Karpas-422 (cell line): ENCODE data around the gene LRRK2. TPM values are rescaled to one million over a fixed set of nuclear protein-coding genes. Genes with fewer than 3 reads are reported as not detected.

Experiments used
- DNase-seq: peaks from one replicate; pipeline ENCODE4 v3.0.0-alpha.2; 2015
- H2AFZ ChIP-seq: fragments of 200-600 bp; sonication (generic); 2 replicates; pipeline ENCODE4 v1.6.1; 2014; ENCODE audit warnings: antibody characterized with exemption, low read length, mixed read lengths
- H3K27ac ChIP-seq: fragments of 200-600 bp; sonication (generic); 2 replicates; pipeline ENCODE4 v1.5.1; 2014; ENCODE audit warnings: mild to moderate bottlenecking, low read length, moderate library complexity
- H3K27me3 ChIP-seq: fragments of 200-600 bp; sonication (generic); 2 replicates; pipeline ENCODE4 v1.6.1; 2014; ENCODE audit warnings: low read length, mixed read lengths
- H3K36me3 ChIP-seq: fragments of 200-600 bp; sonication (generic); 2 replicates; pipeline ENCODE4 v1.6.1; 2014; ENCODE audit warnings: low read length, mixed read lengths; ENCODE audit not compliant: insufficient read depth
- H3K4me1 ChIP-seq: fragments of 200-600 bp; sonication (generic); 2 replicates; pipeline ENCODE4 v1.6.1; 2014; ENCODE audit warnings: mild to moderate bottlenecking, low read length, mixed read lengths
- H3K4me2 ChIP-seq: fragments of 200-600 bp; sonication (generic); 2 replicates; pipeline ENCODE4 v1.6.1; 2014; ENCODE audit warnings: low read length, low read depth, mild to moderate bottlenecking; ENCODE audit not compliant: poor library complexity, severe bottlenecking
- H3K4me3 ChIP-seq: fragments of 200-600 bp; sonication (generic); 2 replicates; pipeline ENCODE4 v1.5.1; 2014; ENCODE audit warnings: mild to moderate bottlenecking, antibody characterized with exemption, low read length, mixed read lengths
- H3K79me2 ChIP-seq: fragments of 200-600 bp; sonication (generic); 2 replicates; pipeline ENCODE4 v1.6.1; 2014; ENCODE audit warnings: mild to moderate bottlenecking, low read length, mixed read lengths
- H3K9ac ChIP-seq: fragments of 200-600 bp; sonication (generic); 2 replicates; pipeline ENCODE4 v1.6.0; 2014; ENCODE audit warnings: low read length
- H3K9me2 ChIP-seq: fragments of 200-600 bp; sonication (generic), shearing (Covaris generic); replicated peaks from 2 replicates; pipeline ENCODE4 v1.6.0; 2014; ENCODE audit warnings: mild to moderate bottlenecking, low read length, moderate library complexity; ENCODE audit not compliant: insufficient read depth
- H3K9me3 ChIP-seq: fragments of 300-700, 200-600 bp; sonication (generic); 2 replicates; pipeline ENCODE4 v1.6.1; 2014; ENCODE audit warnings: low read length, mixed read lengths
- H4K20me1 ChIP-seq: fragments of 200-600 bp; sonication (generic); 2 replicates; pipeline ENCODE4 v1.6.1; 2014; ENCODE audit warnings: mild to moderate bottlenecking, antibody characterized with exemption, low read length, low read depth; ENCODE audit not compliant: insufficient read depth
- total RNA-seq: library from RNA; depleted of rRNA; stranded (reverse); fragments of >200 nt; shearing (Covaris generic); gene quantifications from 2 replicates; pipeline ENCODE4 v1.2.3, GENCODE V29; 2014; ENCODE audit warnings: low replicate concordance

LRRK2 gene
- total RNA-seq, 1 experiment from 2014 or later = 0.15 TPM

- no peak overlapping the region for H3K27ac ChIP-seq
- H3K9ac ChIP-seq = no peak overlapping the region
- no peaks in the 10 kb centered on the region for H4K20me1 ChIP-seq
- no peak overlapping the region for H2AFZ ChIP-seq
- no peak overlapping the region for H3K4me3 ChIP-seq
- H3K9me3 ChIP-seq = no peaks in the 10 kb centered on the region
- no peak overlapping the region for H3K4me2 ChIP-seq
- H3K9me2 ChIP-seq = no peaks in the 10 kb centered on the region
- H3K79me2 ChIP-seq = no peaks in the 10 kb centered on the region
- H3K27me3 ChIP-seq = no peaks in the 10 kb centered on the region
- no peaks in the 10 kb centered on the region for H3K4me1 ChIP-seq
- no peak for DNase-seq
- no peaks in the 10 kb centered on the region for H3K36me3 ChIP-seq
Observed at GRCh38 chr12:40188558-40189320, 36.1 kb upstream of the LRRK2 start.

- H3K9me3 ChIP-seq = no peaks in the 10 kb centered on the region
- H3K9ac ChIP-seq = no peak overlapping the region
- no peaks in the 10 kb centered on the region for H3K27me3 ChIP-seq
- H3K27ac ChIP-seq = no peak overlapping the region
- H3K4me2 ChIP-seq = no peak overlapping the region
- no peak for DNase-seq
- H3K4me3 ChIP-seq = no peak overlapping the region
- no peaks in the 10 kb centered on the region for H3K9me2 ChIP-seq
- H3K36me3 ChIP-seq = no peaks in the 10 kb centered on the region
- no peaks in the 10 kb centered on the region for H3K4me1 ChIP-seq
- no peaks in the 10 kb centered on the region for H3K79me2 ChIP-seq
- H2AFZ ChIP-seq = no peak overlapping the region
- H4K20me1 ChIP-seq = no peaks in the 10 kb centered on the region
Observed at GRCh38 chr12:40192704-40193255, 32.0 kb upstream of the LRRK2 start.

GRCh38 chr12:40194846-40195245 is 30.0 kb upstream of the LRRK2 start:
- Histone ChIP-seq H3K4me3 (no peak overlapping the region), H3K27me3 (no peaks in the 10 kb centered on the region), H3K9ac (no peak overlapping the region), H3K9me2 (no peaks in the 10 kb centered on the region), H3K9me3 (no peaks in the 10 kb centered on the region), H3K36me3 (no peaks in the 10 kb centered on the region), H2AFZ (no peak overlapping the region), H3K4me1 (no peaks in the 10 kb centered on the region), H3K79me2 (no peaks in the 10 kb centered on the region), H4K20me1 (no peaks in the 10 kb centered on the region), H3K4me2 (no peak overlapping the region), H3K27ac (no peak overlapping the region)
- no peak for DNase-seq

- DNase-seq = no peak
Observed at GRCh38 chr12:40197590-40197989, 27.2 kb upstream of the LRRK2 start.

DNA sequence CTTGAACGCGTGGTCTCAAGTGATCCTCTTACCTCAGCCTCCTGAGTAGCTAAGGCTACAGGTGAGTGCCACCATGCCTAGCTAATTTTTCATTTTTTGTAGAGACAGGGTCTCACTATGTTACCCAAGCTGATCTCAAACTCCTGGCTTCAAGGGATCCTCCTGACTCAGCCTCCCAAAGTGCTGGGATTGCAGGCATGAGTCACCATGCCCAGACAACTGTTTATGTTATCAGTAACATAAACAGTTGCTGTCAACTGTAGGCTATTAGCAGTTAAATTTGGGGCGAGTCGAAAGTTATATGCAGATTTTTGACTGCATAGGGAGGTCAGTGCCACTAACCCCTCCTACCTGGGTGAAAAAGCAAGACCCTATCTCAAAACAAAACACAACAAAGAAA is 26.2 kb upstream of the LRRK2 start:
- no peak overlapping the region for H3K4me2 ChIP-seq
- 0 out of 2 replicates have a peak, but pooled peaks cover 2% of the 10 kb centered on the region for H3K27me3 ChIP-seq
- DNase-seq = no peak
- H3K9me3 ChIP-seq = no peaks in the 10 kb centered on the region
- H3K4me1 ChIP-seq = peaks cover 4% of the 10 kb centered on the region; the same call in 1 of the 2 replicates
- no peak overlapping the region for H3K9ac ChIP-seq
- H3K27ac ChIP-seq = no peak overlapping the region
- H3K36me3 ChIP-seq = no peaks in the 10 kb centered on the region
- no peaks in the 10 kb centered on the region for H4K20me1 ChIP-seq
- H2AFZ ChIP-seq = no peak overlapping the region
- no peak overlapping the region for H3K4me3 ChIP-seq
- no peaks in the 10 kb centered on the region for H3K9me2 ChIP-seq
- no peaks in the 10 kb centered on the region for H3K79me2 ChIP-seq

More at GRCh38 chr12:40197590-40197989, 27.2 kb upstream of the LRRK2 start:
- H3K4me3 ChIP-seq = no peak overlapping the region
- H3K4me1 ChIP-seq = peaks cover 4% of the 10 kb centered on the region; the same call in 1 of the 2 replicates
- no peak overlapping the region for H3K27ac ChIP-seq
- no peaks in the 10 kb centered on the region for H3K9me2 ChIP-seq
- no peaks in the 10 kb centered on the region for H3K79me2 ChIP-seq
- no peak overlapping the region for H2AFZ ChIP-seq
- H3K36me3 ChIP-seq = no peaks in the 10 kb centered on the region
- H4K20me1 ChIP-seq = no peaks in the 10 kb centered on the region
- no peak overlapping the region for H3K9ac ChIP-seq
- H3K4me2 ChIP-seq = no peak overlapping the region
- no peaks in the 10 kb centered on the region for H3K9me3 ChIP-seq
- 0 out of 2 replicates have a peak, but pooled peaks cover 2% of the 10 kb centered on the region for H3K27me3 ChIP-seq

DNA sequence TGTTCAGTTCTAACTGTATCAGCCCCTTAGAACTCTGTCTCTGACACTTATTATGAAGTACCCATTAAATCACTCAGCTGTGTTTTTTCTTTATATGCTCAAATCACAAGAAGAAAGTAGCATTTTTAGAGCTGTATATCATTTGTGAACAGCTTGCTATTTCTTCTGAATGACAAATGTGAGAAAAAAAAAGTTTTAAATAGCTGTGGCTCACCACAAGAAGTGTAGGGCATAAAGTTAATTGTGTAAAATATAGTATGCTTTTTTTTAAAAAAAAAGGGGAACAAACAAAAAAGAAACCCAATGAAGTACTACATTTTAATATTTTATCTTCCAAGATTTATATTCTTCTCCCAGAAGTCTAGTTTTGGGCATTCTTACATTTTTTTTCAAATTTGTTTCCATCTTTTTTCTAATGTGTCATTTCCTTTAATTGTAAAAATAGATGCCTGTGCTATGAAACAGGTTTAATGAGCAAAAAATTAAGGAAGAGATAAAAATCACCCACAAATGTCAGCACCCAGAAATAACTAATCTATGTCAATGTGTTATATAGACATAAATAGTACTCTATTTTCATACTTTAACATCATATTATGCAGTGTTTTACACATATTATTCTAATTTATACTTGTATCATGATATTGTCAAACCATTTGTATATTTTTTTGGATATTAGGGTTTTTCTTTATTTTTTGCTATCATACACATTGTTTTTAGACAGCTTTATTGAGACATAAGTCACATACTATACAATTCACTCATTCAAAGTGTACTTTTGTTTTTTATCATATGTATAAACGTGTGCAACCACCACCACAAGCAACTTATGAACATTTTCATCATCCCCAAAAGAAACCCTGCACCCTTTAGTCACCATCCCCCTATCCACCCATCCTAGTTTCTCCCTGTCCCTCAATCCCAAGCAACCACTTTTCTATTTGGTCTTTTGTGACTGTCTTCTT is 22.4 kb upstream of the LRRK2 start:
- H3K4me2 ChIP-seq = no peak overlapping the region
- no peaks in the 10 kb centered on the region for H3K9me2 ChIP-seq
- no peak overlapping the region for H2AFZ ChIP-seq

DNA sequence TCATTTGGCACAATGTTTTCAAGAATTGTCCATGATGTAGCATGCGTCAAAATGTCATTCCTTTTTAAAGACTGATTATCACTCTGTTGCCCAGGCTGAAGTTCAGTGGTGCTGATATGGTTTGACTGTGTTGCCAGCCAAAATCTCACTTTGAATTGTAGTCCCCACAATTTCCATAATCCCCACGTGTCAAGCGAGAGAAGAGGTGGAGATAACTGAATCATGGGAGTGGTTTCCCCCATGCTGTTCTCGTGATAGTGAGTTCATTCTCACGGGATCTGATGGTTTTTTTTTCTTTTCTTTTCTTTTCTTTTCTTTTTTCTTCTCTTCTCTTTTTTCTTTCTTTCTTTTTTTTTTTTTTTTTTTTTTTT is 21.8 kb upstream of the LRRK2 start:
- Histone ChIP-seq H3K4me3 (no peak overlapping the region), H3K4me1 (peaks cover 4% of the 10 kb centered on the region; the same call in 1 of the 2 replicates), H3K27ac (no peak overlapping the region), H2AFZ (no peak overlapping the region), H3K27me3 (0 out of 2 replicates have a peak, but pooled peaks cover 2% of the 10 kb centered on the region), H3K9ac (no peak overlapping the region), H3K36me3 (no peaks in the 10 kb centered on the region), H3K79me2 (no peaks in the 10 kb centered on the region), H4K20me1 (no peaks in the 10 kb centered on the region), H3K4me2 (no peak overlapping the region), H3K9me3 (no peaks in the 10 kb centered on the region), H3K9me2 (no peaks in the 10 kb centered on the region)
- DNase-seq = no peak

More for the DNA sequence above, 22.4 kb upstream of the LRRK2 start:
- no peaks in the 10 kb centered on the region for H3K36me3 ChIP-seq
- no peak overlapping the region for H3K9ac ChIP-seq
- no peak for DNase-seq
- peaks cover 4% of the 10 kb centered on the region; the same call in 1 of the 2 replicates for H3K4me1 ChIP-seq
- no peaks in the 10 kb centered on the region for H3K79me2 ChIP-seq
- no peaks in the 10 kb centered on the region for H3K9me3 ChIP-seq
- H3K27me3 ChIP-seq = 0 out of 2 replicates have a peak, but pooled peaks cover 2% of the 10 kb centered on the region
- no peak overlapping the region for H3K4me3 ChIP-seq
- H4K20me1 ChIP-seq = no peaks in the 10 kb centered on the region
- no peak overlapping the region for H3K27ac ChIP-seq

DNA sequence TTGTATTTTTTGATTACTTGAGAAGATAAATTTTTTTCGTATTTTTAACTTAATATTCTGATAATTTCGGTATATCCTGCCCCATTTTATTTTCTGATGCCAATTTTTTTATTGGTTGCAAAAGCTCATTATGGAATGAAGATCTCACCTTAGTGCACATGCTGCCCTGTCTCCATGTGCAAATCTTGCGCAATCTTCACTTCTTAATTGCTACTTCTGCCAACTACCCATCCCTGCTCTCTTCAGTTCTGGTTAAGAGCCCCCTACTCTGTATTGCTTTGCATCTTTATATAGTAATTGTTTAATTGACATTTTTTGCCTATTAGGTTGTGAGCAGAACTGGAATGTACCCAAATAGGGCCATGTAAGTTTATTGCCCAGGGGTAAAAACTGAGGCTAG is 20.5 kb upstream of the LRRK2 start:
- Histone ChIP-seq H2AFZ (no peak overlapping the region), H3K9ac (no peak overlapping the region), H3K79me2 (no peaks in the 10 kb centered on the region), H3K36me3 (no peaks in the 10 kb centered on the region), H4K20me1 (no peaks in the 10 kb centered on the region), H3K27ac (no peak overlapping the region), H3K4me1 (peaks cover 4% of the 10 kb centered on the region; the same call in 1 of the 2 replicates), H3K4me3 (no peak overlapping the region), H3K27me3 (0 out of 2 replicates have a peak, but pooled peaks cover 2% of the 10 kb centered on the region), H3K4me2 (no peak overlapping the region), H3K9me2 (no peaks in the 10 kb centered on the region), H3K9me3 (no peaks in the 10 kb centered on the region)
- no peak for DNase-seq
